ENCODE measurements around the gene FAM156A.

DNA sequence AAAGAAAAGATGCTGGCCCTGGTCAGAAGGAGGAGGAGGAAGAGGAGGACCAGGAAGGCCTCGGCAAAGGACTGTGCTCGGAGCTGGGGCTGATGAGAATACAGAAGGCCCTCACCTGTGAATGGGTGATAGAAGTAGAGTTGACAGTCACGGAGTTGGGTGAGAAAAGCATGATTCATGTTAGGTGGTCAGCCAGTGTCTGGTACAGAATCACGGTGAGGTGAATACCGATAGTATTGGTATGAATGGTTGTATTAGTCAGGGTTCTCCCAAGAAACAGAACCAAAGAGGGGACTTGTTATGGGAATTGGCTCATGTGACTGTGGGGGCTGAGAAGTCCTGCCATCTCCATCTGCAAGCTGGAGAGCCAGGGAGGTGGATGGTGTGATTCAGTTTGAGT lies 32.5 kb upstream of the FAM156A start:
- TF ChIP-seq, protein P1, sequence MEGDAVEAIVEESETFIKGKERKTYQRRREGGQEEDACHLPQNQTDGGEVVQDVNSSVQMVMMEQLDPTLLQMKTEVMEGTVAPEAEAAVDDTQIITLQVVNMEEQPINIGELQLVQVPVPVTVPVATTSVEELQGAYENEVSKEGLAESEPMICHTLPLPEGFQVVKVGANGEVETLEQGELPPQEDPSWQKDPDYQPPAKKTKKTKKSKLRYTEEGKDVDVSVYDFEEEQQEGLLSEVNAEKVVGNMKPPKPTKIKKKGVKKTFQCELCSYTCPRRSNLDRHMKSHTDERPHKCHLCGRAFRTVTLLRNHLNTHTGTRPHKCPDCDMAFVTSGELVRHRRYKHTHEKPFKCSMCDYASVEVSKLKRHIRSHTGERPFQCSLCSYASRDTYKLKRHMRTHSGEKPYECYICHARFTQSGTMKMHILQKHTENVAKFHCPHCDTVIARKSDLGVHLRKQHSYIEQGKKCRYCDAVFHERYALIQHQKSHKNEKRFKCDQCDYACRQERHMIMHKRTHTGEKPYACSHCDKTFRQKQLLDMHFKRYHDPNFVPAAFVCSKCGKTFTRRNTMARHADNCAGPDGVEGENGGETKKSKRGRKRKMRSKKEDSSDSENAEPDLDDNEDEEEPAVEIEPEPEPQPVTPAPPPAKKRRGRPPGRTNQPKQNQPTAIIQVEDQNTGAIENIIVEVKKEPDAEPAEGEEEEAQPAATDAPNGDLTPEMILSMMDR (conservative IDR thresholded peaks at IDR 0.05; ENCODE audit: low read depth in 2 of 2) = no peak
- no peak for TF ChIP-seq POLR2AphosphoS5 (IDR thresholded peaks at IDR 0.05; ENCODE audit: low read depth)

Data from GM23338 (cell line).